ENCODE results near the gene PLA2G2E. TPM values are rescaled to one million over a fixed set of nuclear protein-coding genes. Genes with fewer than 3 reads are reported as not detected.

PLA2G2E gene
- polyA plus RNA-seq, 1 of the 3 experiments (the other 2 are of a cell fraction) = not detected

- ChIA-PET CTCF (no interaction called here), POLR2A (no interaction called here)
- Histone ChIP-seq H3K4me1 (ENCODE audit: control insufficient read depth in 1 of 2, insufficient read depth in 2 of 2, low read depth in 1 of 2, low read length in 1 of 2) (peaks cover 0 to 1% of the 10 kb centered on the region in 2 experiments; a peak in 1 of 4 replicates), H3K79me2 (ENCODE audit: insufficient read depth) (no peaks in the 10 kb centered on the region), H2AFZ (ENCODE audit: low read depth) (no peak overlapping the region), H3K9me3 (no peaks in the 10 kb centered on the region), H3F3A (replicated peaks; ENCODE audit: insufficient read depth) (no peaks in the 10 kb centered on the region), H3K9ac (no peak overlapping the region), H4K20me1 (ENCODE audit: insufficient read depth) (no peaks in the 10 kb centered on the region), H3K27ac (ENCODE audit: low read depth in 2 of 2, low read length in 1 of 2) (no peak overlapping the region), H3K9me2 (no peaks in the 10 kb centered on the region), H3K4me2 (no peak overlapping the region), H3K36me3 (replicated peaks in 1 of 2; ENCODE audit: control insufficient read depth in 1 of 2, insufficient read depth in 2 of 2, low read length in 1 of 2) (no peaks in the 10 kb centered on the region), H3K4me3 (ENCODE audit: low read depth in 2 of 2, low read length in 1 of 2) (no peak overlapping the region), H3K27me3 (ENCODE audit: insufficient read depth) (no peaks in the 10 kb centered on the region)
- DNase-seq = no peak
- TF ChIP-seq TEAD4 (IDR thresholded peaks at IDR 0.05; ENCODE audit: borderline replicate concordance, insufficient read depth) = no peak
- TF ChIP-seq JUND (IDR thresholded peaks at IDR 0.05) = no peak
- TF ChIP-seq MEF2A (IDR thresholded peaks at IDR 0.05; ENCODE audit: borderline replicate concordance, low read depth) = no peak
- TF ChIP-seq RXRA (IDR thresholded peaks at IDR 0.05; ENCODE audit: borderline replicate concordance, low read depth) = no peak
- TF ChIP-seq FOXJ3 (CRISPR knock-in tag; IDR thresholded peaks at IDR 0.05) = no peak
- TF ChIP-seq MAX (IDR thresholded peaks at IDR 0.05; ENCODE audit: low read depth) = no peak
- no peak for TF ChIP-seq USF1 (IDR thresholded peaks at IDR 0.05; ENCODE audit: borderline replicate concordance, low read depth)
- no peak for TF ChIP-seq POLR2AphosphoS5 (IDR thresholded peaks at IDR 0.05; ENCODE audit: low read depth, low read length)
- no peak for TF ChIP-seq CHD2 (IDR thresholded peaks at IDR 0.05; ENCODE audit: low read length, partially characterized antibody)
- TF ChIP-seq REST (IDR thresholded peaks at IDR 0.05; ENCODE audit: low read depth, low read length) = no peak
- TF ChIP-seq USF2 (IDR thresholded peaks at IDR 0.05; ENCODE audit: borderline replicate concordance, low read depth, low read length) = no peak
- TF ChIP-seq NRF1 (IDR thresholded peaks at IDR 0.05; ENCODE audit: low read depth, low read length) = no peak
- TF ChIP-seq FOSL2 (IDR thresholded peaks at IDR 0.05; ENCODE audit: borderline replicate concordance, low read depth) = no peak
- 61% methylated on average over 13 of the region's 13 CpGs for WGBS (ENCODE audit: low lambda C conversion rate)
These were observed 533 bp upstream of the PLA2G2E start for GRCh38 chr1:19923953-19924346.

All from SK-N-SH (cell line).